ENCODE data around the gene ADARB2. TPM values are rescaled to one million over a fixed set of nuclear protein-coding genes. Genes with fewer than 3 reads are reported as not detected.

Gene ADARB2
- total RNA-seq, 4 donors from 2014 or later, result 0.80 to 4.9 (median 2.3) TPM

DNA sequence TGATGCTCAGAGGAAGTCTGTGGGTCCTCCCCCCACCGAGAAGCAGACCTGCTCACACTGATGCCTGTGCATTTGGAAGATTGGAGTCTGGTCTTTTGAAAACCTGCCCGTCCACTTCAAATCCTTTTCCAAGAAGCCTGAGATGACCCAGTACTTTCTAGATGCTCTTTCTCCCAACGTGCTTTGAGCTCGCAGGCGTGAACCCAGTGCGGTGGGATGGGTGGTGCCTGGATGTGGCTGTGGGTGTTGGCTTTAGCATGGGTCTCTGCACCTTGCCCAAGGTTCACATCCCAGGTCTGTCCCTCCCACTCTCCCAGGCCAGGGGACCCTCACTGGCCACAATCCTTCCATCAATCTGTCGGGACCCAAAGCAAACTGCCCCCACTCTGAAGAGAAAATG, 170.2 kb downstream of the ADARB2 start:
- in situ Hi-C loops (cut with MboI; ENCODE audit: low pct_ligation_motif_present in 1 of 4, low pct_unique_long_range_greater_than_20kb in 1 of 4, low sequenced_read_pairs in 3 of 4), result no loop called here

DNA sequence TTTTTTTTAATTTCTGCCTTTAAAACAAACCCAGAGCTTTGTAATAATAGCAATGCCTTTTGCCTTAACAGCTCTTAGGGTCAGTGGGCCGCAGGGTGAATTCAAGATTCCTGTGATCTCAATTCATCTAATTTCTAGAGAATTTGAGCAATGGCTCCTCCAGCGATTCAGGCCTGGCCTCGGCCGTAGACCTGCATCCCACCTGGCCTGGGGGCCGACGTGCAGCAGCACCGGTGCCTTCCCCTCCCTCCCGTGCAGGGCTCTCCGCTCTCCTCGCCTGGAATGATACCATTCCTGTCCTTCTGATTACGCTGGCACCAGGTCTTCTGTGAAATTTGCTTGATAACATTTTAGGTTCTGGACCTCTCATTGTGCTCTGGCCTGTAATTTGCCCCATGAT, 172.5 kb downstream of the ADARB2 start:
- TF ChIP-seq POLR2A (IDR thresholded peaks at IDR 0.05), result no peak
- TF ChIP-seq EP300 (IDR thresholded peaks at IDR 0.05; ENCODE audit: low read depth), result no peak
- TF ChIP-seq, protein P1, sequence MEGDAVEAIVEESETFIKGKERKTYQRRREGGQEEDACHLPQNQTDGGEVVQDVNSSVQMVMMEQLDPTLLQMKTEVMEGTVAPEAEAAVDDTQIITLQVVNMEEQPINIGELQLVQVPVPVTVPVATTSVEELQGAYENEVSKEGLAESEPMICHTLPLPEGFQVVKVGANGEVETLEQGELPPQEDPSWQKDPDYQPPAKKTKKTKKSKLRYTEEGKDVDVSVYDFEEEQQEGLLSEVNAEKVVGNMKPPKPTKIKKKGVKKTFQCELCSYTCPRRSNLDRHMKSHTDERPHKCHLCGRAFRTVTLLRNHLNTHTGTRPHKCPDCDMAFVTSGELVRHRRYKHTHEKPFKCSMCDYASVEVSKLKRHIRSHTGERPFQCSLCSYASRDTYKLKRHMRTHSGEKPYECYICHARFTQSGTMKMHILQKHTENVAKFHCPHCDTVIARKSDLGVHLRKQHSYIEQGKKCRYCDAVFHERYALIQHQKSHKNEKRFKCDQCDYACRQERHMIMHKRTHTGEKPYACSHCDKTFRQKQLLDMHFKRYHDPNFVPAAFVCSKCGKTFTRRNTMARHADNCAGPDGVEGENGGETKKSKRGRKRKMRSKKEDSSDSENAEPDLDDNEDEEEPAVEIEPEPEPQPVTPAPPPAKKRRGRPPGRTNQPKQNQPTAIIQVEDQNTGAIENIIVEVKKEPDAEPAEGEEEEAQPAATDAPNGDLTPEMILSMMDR (IDR thresholded peaks at IDR 0.05), result no peak
- Histone ChIP-seq H3K27ac (no peak overlapping the region), H3K36me3 (no peaks in the 10 kb centered on the region), H3K27me3 (no peaks in the 10 kb centered on the region), H3K4me1 (no peaks in the 10 kb centered on the region), H3K9me3 (no peaks in the 10 kb centered on the region), H3K4me3 (no peak overlapping the region)
- WGBS, 2 donors (ENCODE audit: low coverage in 1 of 2), result 89 to 92% methylated on average over 2 to 11 of the region's 11 CpGs
- in situ Hi-C loops (cut with MboI; ENCODE audit: low pct_ligation_motif_present in 1 of 4, low pct_unique_long_range_greater_than_20kb in 1 of 4, low sequenced_read_pairs in 3 of 4) (no loop called here), intact Hi-C loops (cut with DNase I; ENCODE audit: low total_unique reads) (no loop called here)
- no peak for DNase-seq

More for the DNA sequence above, 170.2 kb downstream of the ADARB2 start:
- no peak overlapping the region for H3K27ac ChIP-seq
- intact Hi-C loops (cut with DNase I; ENCODE audit: low total_unique reads), result no loop called here
- H3K4me1 ChIP-seq, result no peaks in the 10 kb centered on the region
- 37 to 78% methylated on average over 2 to 7 of the region's 7 CpGs for whole genome bisulfite sequencing, 2 donors (ENCODE audit: low coverage in 1 of 2)
- no peak for DNase-seq
- no peaks in the 10 kb centered on the region for H3K36me3 ChIP-seq
- H3K9me3 ChIP-seq, result no peaks in the 10 kb centered on the region
- no peak for TF ChIP-seq POLR2AphosphoS5 (IDR thresholded peaks at IDR 0.05)
- TF ChIP-seq, protein P1 (IDR thresholded peaks at IDR 0.05), result no peak
- H3K27me3 ChIP-seq, result no peaks in the 10 kb centered on the region
- H3K4me3 ChIP-seq, result no peak overlapping the region

DNA sequence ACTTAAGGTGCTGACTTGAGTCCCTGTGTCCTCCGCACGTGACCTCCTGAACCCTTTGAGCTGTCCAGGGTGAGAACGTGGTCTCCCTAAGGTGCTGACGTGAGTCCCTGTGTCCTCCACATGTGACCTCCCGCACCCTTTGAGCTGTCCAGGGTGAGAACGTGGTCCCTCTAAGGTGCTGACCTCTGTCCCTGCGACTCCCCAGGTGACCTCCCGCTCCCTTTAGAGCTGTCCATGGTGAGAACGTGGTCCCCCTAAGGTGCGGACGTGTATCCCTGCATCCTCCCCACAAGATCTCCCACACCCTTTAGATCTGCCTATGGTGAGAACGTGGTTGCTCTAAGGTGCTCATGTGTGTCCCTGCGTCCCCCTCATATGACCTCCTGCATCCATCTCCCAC, 174.3 kb downstream of the ADARB2 start:
- 80 to 91% methylated on average over 5 to 13 of the region's 13 CpGs for WGBS, 2 donors (ENCODE audit: low coverage in 1 of 2)
- TF ChIP-seq EP300 (IDR thresholded peaks at IDR 0.05; ENCODE audit: low read depth), result no peak
- H3K9me3 ChIP-seq, result no peaks in the 10 kb centered on the region
- no peak overlapping the region for H3K4me3 ChIP-seq
- H3K36me3 ChIP-seq, result no peaks in the 10 kb centered on the region
- no peak for DNase-seq
- H3K4me1 ChIP-seq, result no peaks in the 10 kb centered on the region
- H3K27ac ChIP-seq, result no peak overlapping the region
- no peaks in the 10 kb centered on the region for H3K27me3 ChIP-seq
- intact Hi-C loops (cut with DNase I; ENCODE audit: low total_unique reads), result no loop called here
- in situ Hi-C loops (cut with MboI; ENCODE audit: low pct_ligation_motif_present in 1 of 4, low pct_unique_long_range_greater_than_20kb in 1 of 4, low sequenced_read_pairs in 3 of 4), result no loop called here

DNA sequence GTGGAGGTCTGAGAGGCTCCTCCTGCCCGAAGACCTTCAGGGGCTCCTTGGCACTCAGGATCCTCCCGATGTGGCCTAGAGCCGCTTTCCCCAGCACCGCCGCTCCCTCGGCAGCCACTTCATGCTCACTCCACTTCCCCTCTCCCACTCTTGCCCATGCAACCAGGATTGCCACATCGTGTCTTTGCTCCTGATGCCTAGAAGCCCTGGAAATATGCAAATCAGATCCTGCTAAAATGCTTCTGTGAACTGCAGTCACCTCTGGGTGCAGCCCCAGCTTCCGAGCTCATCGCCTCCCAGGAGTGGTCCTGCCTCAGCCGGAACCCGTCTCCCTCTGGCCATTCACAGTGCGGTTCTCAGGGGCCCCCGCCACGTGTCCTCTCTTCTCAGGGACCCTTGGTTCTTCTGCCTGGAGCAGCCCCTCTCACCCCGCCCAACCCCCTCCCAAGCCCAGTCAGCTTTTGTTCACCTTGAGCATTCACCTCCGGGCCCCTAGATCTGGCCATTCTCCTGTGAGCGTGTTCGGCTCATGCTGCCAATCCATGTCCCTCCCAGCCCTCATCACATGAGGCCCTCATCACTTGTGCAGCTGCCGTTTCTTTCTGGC, 175.5 kb downstream of the ADARB2 start:
- in situ Hi-C loops (cut with MboI; ENCODE audit: low pct_ligation_motif_present in 1 of 4, low pct_unique_long_range_greater_than_20kb in 1 of 4, low sequenced_read_pairs in 3 of 4), result no loop called here
- intact Hi-C loops (cut with DNase I; ENCODE audit: low total_unique reads), result no loop called here
- no peaks in the 10 kb centered on the region for H3K4me1 ChIP-seq
- no peak overlapping the region for H3K27ac ChIP-seq
- no peak overlapping the region for H3K4me3 ChIP-seq
- TF ChIP-seq POLR2A (IDR thresholded peaks at IDR 0.05) (no peak), POLR2AphosphoS5 (IDR thresholded peaks at IDR 0.05) (no peak), EP300 (IDR thresholded peaks at IDR 0.05; ENCODE audit: low read depth) (no peak)
- TF ChIP-seq, protein P1 (IDR thresholded peaks at IDR 0.05), result no peak
- H3K27me3 ChIP-seq, result no peaks in the 10 kb centered on the region
- DNase-seq, result no peak
- H3K9me3 ChIP-seq, result no peaks in the 10 kb centered on the region
- H3K36me3 ChIP-seq, result no peaks in the 10 kb centered on the region
- 86 to 97% methylated on average over 6 to 19 of the region's 19 CpGs for WGBS, 2 donors (ENCODE audit: low coverage in 1 of 2)

DNA sequence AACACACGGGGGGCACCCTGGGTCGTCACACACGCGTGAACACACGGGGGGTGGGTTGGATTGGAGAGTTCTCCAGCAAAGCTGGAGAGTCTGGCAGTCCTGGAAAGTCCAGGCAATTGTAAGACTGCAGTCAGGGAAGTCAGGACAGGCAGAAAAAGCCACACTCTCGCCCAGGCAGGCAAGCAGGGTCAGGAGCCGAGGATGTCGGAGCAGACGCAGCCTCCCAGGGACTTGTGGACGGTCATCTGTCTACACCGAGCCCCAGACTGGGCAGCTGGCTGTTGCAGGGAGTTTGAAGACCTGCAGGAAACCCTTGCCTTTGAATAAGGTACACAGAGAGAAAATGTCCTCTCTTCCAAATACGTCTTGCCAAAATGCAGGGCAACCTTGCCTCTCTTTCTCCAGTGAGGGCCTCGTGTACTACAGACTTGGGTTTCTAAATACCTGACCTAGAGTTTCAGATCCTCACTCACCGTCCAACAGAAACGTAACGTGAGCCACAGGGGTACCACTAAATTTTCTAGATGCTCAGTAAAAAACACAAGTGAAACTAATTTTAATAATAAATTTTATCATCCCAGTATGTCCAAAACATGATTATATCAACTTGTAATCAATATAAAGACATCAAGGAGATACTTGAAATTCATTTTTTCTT, 176.7 kb downstream of the ADARB2 start:
- Histone ChIP-seq H3K27me3 (no peaks in the 10 kb centered on the region), H3K4me1 (no peaks in the 10 kb centered on the region), H3K4me3 (no peak overlapping the region), H3K9me3 (no peaks in the 10 kb centered on the region), H3K36me3 (no peaks in the 10 kb centered on the region), H3K27ac (no peak overlapping the region)
- intact Hi-C loops (cut with DNase I; ENCODE audit: low total_unique reads), result no loop called here
- no peak for TF ChIP-seq EP300 (IDR thresholded peaks at IDR 0.05; ENCODE audit: low read depth)
- TF ChIP-seq, protein P1 (IDR thresholded peaks at IDR 0.05), result no peak
- no peak for TF ChIP-seq POLR2A (IDR thresholded peaks at IDR 0.05)
- no peak for TF ChIP-seq POLR2AphosphoS5 (IDR thresholded peaks at IDR 0.05)
- WGBS, 2 donors (ENCODE audit: low coverage in 1 of 2), result 66% methylated on average over 4 to 11 of the region's 16 CpGs
- no peak for DNase-seq
- in situ Hi-C loops (cut with MboI; ENCODE audit: low pct_ligation_motif_present in 1 of 4, low pct_unique_long_range_greater_than_20kb in 1 of 4, low sequenced_read_pairs in 3 of 4), result no loop called here
